Activated CD4-positive, alpha-beta T cell treated with anti-CD3 and anti-CD28 coated beads, Interleukin-10, Interleukin-2, amounts not matched to agents 100 ng/mL and 50 ng/mL, durations not matched to agents 16 hours and 8 hours (primary cell): Measurements from ENCODE around the gene ITPR2.

Experiments used
- DNase-seq: peaks from one replicate; pipeline ENCODE4 v3.0.0-alpha.2; 2020

Gene ITPR2

DNA sequence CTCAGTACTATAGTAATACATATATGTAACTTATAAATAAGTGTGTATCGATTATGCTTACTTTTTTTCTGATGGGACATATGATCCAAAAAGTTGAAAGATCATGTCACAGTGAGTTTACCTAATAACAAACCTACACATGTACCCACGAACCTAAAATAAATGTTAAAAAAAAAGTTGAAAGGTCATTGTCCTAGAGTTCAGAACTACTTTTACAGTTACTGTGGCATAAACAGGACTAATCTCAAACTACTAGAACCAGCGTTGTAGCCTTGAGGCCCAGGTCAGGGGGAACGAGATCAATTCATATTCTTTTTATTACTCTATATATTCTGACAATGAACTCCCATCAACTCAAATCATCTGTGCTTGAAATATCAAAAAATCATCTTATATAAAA lies 81.8 kb downstream of the ITPR2 start:
- DNase-seq = no peak

DNA sequence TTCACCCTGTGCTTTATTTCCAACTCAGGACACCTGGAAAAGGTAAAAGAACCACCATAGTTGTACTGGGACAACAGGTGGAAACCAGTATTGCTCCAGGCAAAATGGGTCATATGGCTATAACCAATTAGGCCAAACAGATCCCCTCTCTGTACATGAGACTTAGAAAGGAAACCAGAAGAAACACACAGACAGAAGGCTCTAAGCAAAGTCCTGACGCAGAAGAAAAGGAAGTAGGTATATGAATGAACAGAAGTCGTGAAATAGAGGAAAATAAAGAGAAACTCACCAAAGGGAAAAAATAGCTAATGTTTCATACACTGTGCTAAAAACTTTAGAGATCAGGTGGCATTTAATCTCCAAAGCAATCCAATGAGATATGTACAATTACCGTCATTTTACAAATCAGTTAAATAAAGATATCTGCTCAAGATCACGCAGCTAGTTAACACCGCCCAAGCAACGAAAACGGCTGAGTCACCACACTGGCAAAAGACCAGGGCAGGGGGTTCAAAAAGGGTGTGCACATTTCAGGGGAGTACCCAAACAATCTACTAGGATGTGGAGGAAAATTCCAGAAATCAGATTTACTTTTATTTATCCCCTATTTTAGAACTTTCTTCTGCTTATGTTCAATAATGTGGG lies 82.3 kb downstream of the ITPR2 start:
- no peak for DNase-seq

GRCh38 chr12:26749781-26750180 lies 83.2 kb downstream of the ITPR2 start:
- peak; percentile 32 for DNase-seq

DNA sequence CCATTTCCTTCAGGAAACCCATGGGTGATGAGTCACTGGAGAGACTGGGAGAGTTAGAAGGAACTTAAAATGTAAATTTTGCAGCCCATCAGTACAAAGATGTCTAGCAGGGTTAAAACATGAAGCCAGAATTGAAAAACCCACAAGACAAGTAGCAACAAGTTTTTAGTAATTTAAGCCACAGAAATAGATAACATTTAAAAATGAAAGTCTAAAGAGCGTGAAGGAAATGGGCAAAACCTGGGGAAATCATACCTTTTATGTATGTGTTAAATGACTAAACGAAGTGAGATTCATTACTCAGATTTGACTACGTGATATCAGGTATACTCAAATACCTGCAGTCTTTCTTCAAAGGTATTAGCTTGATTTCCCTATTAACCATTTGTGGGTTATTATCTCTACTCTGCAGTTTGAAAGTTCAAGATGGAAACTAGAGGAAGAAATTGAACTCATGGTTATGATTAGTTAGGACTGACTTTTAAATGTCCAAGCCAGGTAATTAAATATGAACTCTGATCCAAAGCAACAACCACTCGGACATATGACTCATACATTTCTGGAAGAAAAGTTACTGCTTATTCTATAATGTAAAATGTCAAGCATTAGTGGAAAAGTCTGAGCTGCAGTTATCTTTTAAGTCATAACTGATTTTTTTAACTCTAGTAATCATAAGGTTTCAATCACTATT lies 84.1 kb downstream of the ITPR2 start:
- peak; percentile 49 for DNase-seq

DNA sequence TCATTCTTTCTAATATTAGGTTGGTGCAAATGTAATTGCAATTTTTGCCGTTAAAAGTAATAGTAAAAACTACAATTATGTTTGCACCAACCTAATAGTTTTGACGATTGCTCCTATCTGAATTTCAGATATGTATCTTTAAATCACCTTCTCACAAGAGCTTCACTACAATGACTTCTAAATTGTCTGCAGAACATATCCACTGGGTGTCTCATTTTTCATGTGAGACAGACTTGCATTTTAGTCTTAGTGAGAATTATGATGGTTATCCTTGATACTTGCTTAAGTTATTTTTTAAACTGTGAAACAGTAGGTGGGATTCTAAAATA lies 84.6 kb downstream of the ITPR2 start:
- DNase-seq = no peak

- DNase-seq = peak; percentile 10
Observed at GRCh38 chr12:26746121-26746714, 86.8 kb downstream of the ITPR2 start.

DNA sequence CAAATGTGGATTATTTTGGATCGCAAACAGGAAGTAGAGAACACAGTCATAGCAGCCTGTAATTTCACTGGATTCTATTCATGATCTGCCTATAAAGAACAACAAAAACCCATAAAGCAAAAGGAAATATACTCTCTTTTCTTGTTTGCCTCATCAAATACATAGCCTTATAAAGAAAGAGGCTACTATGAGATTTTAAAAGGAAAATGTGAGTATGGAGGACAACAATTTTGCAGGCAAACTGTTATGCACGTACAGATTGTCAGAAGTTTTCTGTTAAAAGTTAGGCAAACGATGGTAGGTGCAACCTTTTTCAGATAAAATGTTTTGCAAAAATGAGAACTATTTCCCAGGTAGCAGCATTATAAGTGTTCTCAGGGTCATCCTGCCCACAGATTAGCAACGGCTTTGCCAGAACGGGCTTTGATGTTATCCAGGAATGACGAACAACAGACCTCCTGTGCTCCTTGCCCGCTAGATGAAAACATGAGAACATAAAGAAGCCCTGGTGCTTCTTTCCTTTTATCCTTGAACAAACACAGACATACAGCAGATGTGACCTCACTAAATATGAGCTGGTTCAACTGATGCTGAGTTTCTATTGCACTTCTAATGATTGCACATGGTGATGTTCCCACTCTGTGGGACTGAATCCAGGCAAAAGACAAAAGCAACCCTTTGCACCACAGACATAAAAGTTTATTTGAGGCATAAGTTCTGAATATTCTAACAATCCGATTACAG lies 88.1 kb downstream of the ITPR2 start:
- no peak for DNase-seq

DNA sequence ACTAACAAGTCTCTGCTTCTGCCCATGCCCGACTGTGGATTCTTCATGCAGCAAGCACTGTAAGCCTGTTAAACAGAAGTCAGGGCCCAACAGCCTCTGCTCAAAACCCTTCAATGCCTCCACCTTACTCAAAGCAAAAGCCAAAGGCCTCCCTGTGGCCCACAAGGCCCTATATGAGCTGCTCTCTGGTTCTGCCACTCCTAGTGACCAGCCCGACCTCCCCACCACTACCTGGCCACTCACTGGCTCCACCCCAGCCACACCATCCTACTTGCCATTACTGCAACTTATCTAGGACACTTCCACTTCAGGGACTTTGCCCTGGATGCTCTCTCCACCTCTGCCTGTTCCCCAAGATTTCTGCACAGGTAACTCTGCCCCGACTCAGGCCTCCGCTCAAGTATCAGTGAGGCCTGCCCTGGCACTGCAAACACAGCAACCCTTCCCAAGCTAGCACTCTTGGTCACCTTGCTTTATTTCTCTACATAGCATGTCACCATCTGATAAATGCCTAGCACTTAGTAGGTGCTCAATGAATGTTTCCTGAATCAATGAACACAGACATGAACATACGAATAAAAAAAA lies 88.9 kb downstream of the ITPR2 start:
- DNase-seq = no peak

DNA sequence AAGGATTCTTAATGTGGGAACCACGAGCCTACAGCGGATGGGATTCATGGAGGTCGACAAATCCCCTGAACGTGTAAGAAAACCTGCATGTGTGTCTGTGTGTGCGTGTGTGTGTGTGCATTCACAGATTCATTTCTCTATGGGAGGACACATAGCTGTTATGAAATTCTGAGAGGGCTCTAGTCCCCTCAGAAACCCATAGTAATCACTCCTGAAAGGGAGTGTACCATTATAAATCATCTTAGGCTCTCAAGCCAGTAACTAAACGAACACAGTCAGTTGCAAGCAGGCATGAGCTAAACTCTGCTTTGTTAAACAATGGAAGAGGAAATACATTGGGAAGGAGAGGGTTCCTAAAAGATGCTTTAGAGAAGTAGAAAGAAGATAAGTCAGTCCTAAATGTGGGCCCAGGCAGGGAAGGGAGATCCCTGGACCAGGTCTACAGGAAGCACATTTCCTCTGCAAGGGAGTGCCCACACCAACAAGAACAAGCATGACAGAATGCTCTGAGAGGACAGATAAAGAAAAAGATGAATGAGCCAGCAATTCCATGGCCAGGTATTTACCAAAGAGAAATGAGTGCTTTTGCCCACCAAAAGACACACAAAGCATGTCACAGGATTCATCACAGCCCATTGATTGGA lies 91.3 kb downstream of the ITPR2 start:
- DNase-seq = no peak

GRCh38 chr12:26740991-26741390 lies 92.0 kb downstream of the ITPR2 start:
- DNase-seq = no peak

GRCh38 chr12:26740348-26740747 lies 92.6 kb downstream of the ITPR2 start:
- no peak for DNase-seq

- no peak for DNase-seq
Observed at GRCh38 chr12:26737487-26738030, 95.4 kb downstream of the ITPR2 start.

- DNase-seq = no peak
Observed at GRCh38 chr12:26736563-26737486, 96.2 kb downstream of the ITPR2 start.

DNA sequence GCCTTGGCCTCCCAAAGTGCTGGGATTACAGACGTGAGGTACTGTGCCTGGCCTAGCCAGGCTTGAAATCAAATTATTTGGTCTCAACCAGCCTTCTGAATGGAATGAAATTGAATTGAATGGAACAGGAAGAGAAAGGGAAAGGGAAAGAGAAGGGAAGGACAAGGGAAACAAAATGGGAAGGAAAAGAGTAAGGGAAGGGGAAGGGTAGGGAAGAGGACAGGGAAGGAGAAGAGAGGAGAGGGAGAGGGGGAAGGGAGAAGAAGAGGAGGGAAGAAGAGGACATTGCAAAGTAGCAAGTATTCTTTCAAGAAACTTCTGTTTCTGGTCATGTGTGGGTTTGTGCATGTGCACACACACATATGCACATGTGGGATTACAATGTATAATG lies 97.8 kb downstream of the ITPR2 start:
- DNase-seq = no peak

DNA sequence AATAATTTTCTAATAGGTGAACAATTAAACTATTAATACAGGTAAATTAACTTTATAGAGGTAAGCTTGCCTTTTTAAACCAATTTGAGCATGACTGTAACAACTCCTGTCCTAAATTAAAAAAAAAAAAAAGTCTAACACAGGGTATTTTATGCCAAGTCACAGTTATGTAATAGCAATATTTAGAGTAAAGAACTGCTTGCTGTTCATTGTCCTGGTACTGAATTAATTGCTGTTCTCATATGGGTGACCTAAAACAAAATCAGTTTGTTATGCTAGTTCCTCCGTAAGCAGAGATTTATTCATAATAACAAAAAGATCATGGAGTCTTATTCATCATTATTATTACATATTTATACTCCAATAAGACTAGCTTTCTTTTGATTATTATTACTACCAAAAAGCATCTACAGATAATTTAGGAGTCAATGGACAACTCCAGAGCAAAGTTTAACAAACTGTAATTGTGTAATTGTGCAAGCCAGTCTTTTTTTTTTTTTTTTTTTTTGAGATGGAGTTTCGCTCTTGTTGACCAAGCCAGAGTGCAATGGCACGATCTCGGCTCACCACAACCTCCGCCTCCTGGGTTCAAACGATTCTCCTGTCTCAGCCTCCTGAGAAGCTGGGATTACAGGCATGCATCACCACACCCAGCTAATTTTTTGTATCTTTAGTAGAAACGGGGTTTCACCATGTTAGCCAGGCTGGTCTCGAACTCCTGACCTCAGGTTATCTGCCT lies 98.3 kb downstream of the ITPR2 start:
- no peak for DNase-seq

- DNase-seq = no peak
Observed at GRCh38 chr12:26732005-26732908, 100.7 kb downstream of the ITPR2 start.

GRCh38 chr12:26730481-26731350 lies 102.3 kb downstream of the ITPR2 start:
- DNase-seq = no peak

- peak; percentile 3 for DNase-seq
Observed at GRCh38 chr12:26729137-26729671, 103.8 kb downstream of the ITPR2 start.
